SK-N-SH treated with all-trans-retinoic acid at 6 μM for 48 hours (cell line): Measurements from ENCODE around the gene TVP23A.
"Not testable (repeated sequence)": the region's sequence is repeated elsewhere in the genome, so short reads cannot be mapped to it uniquely, and the experiment has no call there.

Experiments
- ARNTL ChIP-seq: fragments of 450-650 bp; formaldehyde crosslinking; IDR thresholded peaks from 2 replicates; pipeline ENCODE4 v1.5.0; 2020; ENCODE audit warnings: low read depth, mild to moderate bottlenecking, moderate library complexity, borderline replicate concordance
- GLIS3 ChIP-seq: fragments of 250-450 bp; sonication (Bioruptor Pico); IDR thresholded peaks from 2 replicates; pipeline ENCODE4 v1.5.0; 2020; ENCODE audit warnings: mild to moderate bottlenecking, moderate library complexity
- PATZ1 ChIP-seq: fragments of 250-450 bp; sonication (Bioruptor Pico); IDR thresholded peaks from 2 replicates; pipeline ENCODE4 v1.8.0; 2020; ENCODE audit warnings: mild to moderate bottlenecking, moderate library complexity, borderline replicate concordance
- PPARA ChIP-seq: fragments of 250-450 bp; sonication (Bioruptor Pico); IDR thresholded peaks from 2 replicates; pipeline ENCODE4 v1.5.0; 2020; ENCODE audit warnings: mild to moderate bottlenecking, borderline replicate concordance
- TCF4 ChIP-seq: fragments of 250-450 bp; sonication (Bioruptor Pico); IDR thresholded peaks from 2 replicates; pipeline ENCODE4 v1.8.0; 2021; ENCODE audit warnings: mild to moderate bottlenecking, moderate library complexity, borderline replicate concordance
- TOX ChIP-seq: fragments of 250-450 bp; sonication (Bioruptor Pico); IDR thresholded peaks from 2 replicates; pipeline ENCODE4 v1.8.0; 2021; ENCODE audit warnings: mild to moderate bottlenecking, moderate library complexity, borderline replicate concordance
- ZNF565 ChIP-seq: fragments of 450-650 bp; formaldehyde crosslinking; conservative IDR thresholded peaks from 2 replicates; pipeline ENCODE4 v1.5.0; 2020; ENCODE audit warnings: low read depth, mild to moderate bottlenecking, moderate library complexity

GRCh38 chr16:10779908-10780307, 38.7 kb downstream of the TVP23A start:
- not testable (repeated sequence) for TF ChIP-seq ARNTL, PATZ1, TOX, TCF4, GLIS3, PPARA, ZNF565 (CRISPR knock-in tag)
